GM23338 (cell line): ENCODE measurements around the gene TACC3. TPM values are rescaled to one million over a fixed set of nuclear protein-coding genes. Genes with fewer than 3 reads are reported as not detected.

Source experiments
- ATAC-seq: fragments of 200-7000 bp; cut with Tn5 transposase; 3 replicates; pipeline ENCODE4 v1.9.1; 2020
- DNase-seq: peaks from one replicate; pipeline ENCODE4 v3.0.0-alpha.2; 2015; ENCODE audit warnings: low spot score
- H2AFZ ChIP-seq: fragments of 200-600 bp; sonication (generic); 2 replicates; pipeline ENCODE4 v1.8.0; 2016; ENCODE audit warnings: antibody characterized with exemption, mild to moderate bottlenecking, moderate library complexity
- H3F3A ChIP-seq: fragments of 200-600 bp; sonication (generic); replicated peaks from 2 replicates; pipeline ENCODE4 v1.8.0; 2017; ENCODE audit warnings: antibody characterized with exemption, mixed run types, low read depth
- H3K27ac ChIP-seq: fragments of 200-600 bp; sonication (generic); 2 replicates; pipeline ENCODE4 v1.6.1; 2016; ENCODE audit warnings: low read depth
- H3K27me3 ChIP-seq: fragments of 200-600 bp; sonication (generic); 2 replicates; pipeline ENCODE4 v1.8.0; 2016; ENCODE audit warnings: mild to moderate bottlenecking, mixed run types, moderate library complexity; ENCODE audit not compliant: insufficient read depth
- H3K36me3 ChIP-seq: fragments of 200-600 bp; sonication (generic); 2 replicates; pipeline ENCODE4 v1.8.0; 2016; ENCODE audit warnings: mild to moderate bottlenecking; ENCODE audit not compliant: insufficient read depth
- H3K4me1 ChIP-seq: fragments of 200-600 bp; sonication (generic); 2 replicates; pipeline ENCODE4 v1.8.0; 2016; ENCODE audit warnings: mild to moderate bottlenecking, moderate library complexity; ENCODE audit not compliant: insufficient read depth
- H3K4me2 ChIP-seq: fragments of 200-600 bp; sonication (generic); 2 replicates; pipeline ENCODE4 v1.7.1; 2017; ENCODE audit warnings: mixed run types
- H3K4me3 ChIP-seq: fragments of 200-600 bp; sonication (generic); 2 replicates; pipeline ENCODE4 v1.6.1; 2016; ENCODE audit warnings: mixed run types
- H3K79me2 ChIP-seq: fragments of 200-600 bp; sonication (generic); replicated peaks from 2 replicates; pipeline ENCODE4 v1.8.0; 2017; ENCODE audit warnings: mild to moderate bottlenecking; ENCODE audit not compliant: insufficient read depth
- H3K9me2 ChIP-seq: fragments of 200-600 bp; sonication (generic); 2 replicates; pipeline ENCODE4 v1.8.0; 2017; ENCODE audit not compliant: insufficient read depth
- H4K20me1 ChIP-seq: fragments of 200-600 bp; sonication (generic); replicated peaks from 2 replicates; pipeline ENCODE4 v1.8.0; 2017; ENCODE audit warnings: mild to moderate bottlenecking; ENCODE audit not compliant: insufficient read depth
- H3K27ac Mint-ChIP-seq: 2 replicates; pipeline ENCODE4 v1.8.0; 2020; ENCODE audit warnings: inconsistent platforms, mild to moderate bottlenecking, moderate library complexity, mixed read lengths
- H3K27me3 Mint-ChIP-seq: 3 replicates; pipeline ENCODE4 v1.8.0; 2022; ENCODE audit warnings: low read depth, mild to moderate bottlenecking, moderate library complexity, mixed read lengths, inconsistent platforms; ENCODE audit not compliant: insufficient read depth, poor library complexity
- H3K36me3 Mint-ChIP-seq: 3 replicates; pipeline ENCODE4 v1.8.0; 2021; ENCODE audit warnings: low read depth, mild to moderate bottlenecking, inconsistent platforms, moderate library complexity, mixed read lengths
- H3K4me1 Mint-ChIP-seq: 3 replicates; pipeline ENCODE4 v1.8.0; 2020; ENCODE audit warnings: mild to moderate bottlenecking, inconsistent platforms, mixed read lengths
- H3K4me3 Mint-ChIP-seq: 3 replicates; pipeline ENCODE4 v1.8.0; 2021; ENCODE audit warnings: moderate library complexity, mild to moderate bottlenecking, inconsistent platforms, mixed read lengths
- H3K9me3 Mint-ChIP-seq: 3 replicates; pipeline ENCODE4 v1.8.0; 2020; ENCODE audit warnings: moderate library complexity, mild to moderate bottlenecking, inconsistent platforms, mixed read lengths
- CTCF ChIP-seq, 2 experiments: fragments of 200-600 bp in 1 of 2; sonication (generic) in 1 of 2; conservative IDR thresholded peaks; 2 replicates each; pipeline versions ENCODE4 v1.5.1 to v1.6.1; 2016 to 2017; ENCODE audit warnings: antibody characterized with exemption in 2 of 2, low read depth in 2 of 2, mild to moderate bottlenecking in 2 of 2, moderate library complexity in 1 of 2
- EZH2 ChIP-seq: fragments of 200-600 bp; sonication (generic); IDR thresholded peaks from one replicate; pipeline ENCODE4 v1.8.0; 2017; ENCODE audit warnings: antibody characterized with exemption, mild to moderate bottlenecking, low read depth; ENCODE audit not compliant: unreplicated experiment
- JUNB ChIP-seq: IDR thresholded peaks from one replicate; pipeline ENCODE4 v1.6.1; 2016; ENCODE audit warnings: antibody characterized with exemption; ENCODE audit not compliant: unreplicated experiment
- NANOG ChIP-seq: IDR thresholded peaks from 2 replicates; pipeline ENCODE4 v1.6.1; 2016; ENCODE audit warnings: antibody characterized with exemption, borderline replicate concordance
- ZNF114 ChIP-seq: fragments of 250-450 bp; sonication (Bioruptor Pico); IDR thresholded peaks from 2 replicates; pipeline ENCODE4 v1.5.0; 2020; ENCODE audit warnings: mild to moderate bottlenecking, moderate library complexity
- ZNF331 ChIP-seq: fragments of 250-450 bp; sonication (Bioruptor Pico); IDR thresholded peaks from 2 replicates; pipeline ENCODE4 v1.5.0; 2020; ENCODE audit warnings: low read depth, mild to moderate bottlenecking, moderate library complexity
- ZNF462 ChIP-seq: fragments of 250-450 bp; sonication (Bioruptor Pico); IDR thresholded peaks from 2 replicates; pipeline ENCODE4 v1.5.0; 2020; ENCODE audit warnings: mild to moderate bottlenecking, moderate library complexity
- polyA plus RNA-seq: library from polyadenylated mRNA; unstranded; fragments of >200 nt; fragmentation: Nextera tagmentation; extraction: Ambion mirVana; gene quantifications from 2 replicates; pipeline ENCODE4 v1.2.1, GENCODE V29; 2016
- total RNA-seq: library from RNA; depleted of rRNA; stranded (reverse); fragments of >200 nt; shearing (Covaris generic); gene quantifications from 2 replicates; pipeline ENCODE4 v1.2.3, GENCODE V29; 2014

Gene TACC3
- total and polyA plus RNA-seq, 2 experiments from 2014 or later, result 120 TPM

- TF ChIP-seq ZNF462 (no peak), NANOG (no peak), ZNF331 (CRISPR knock-in tag) (no peak), JUNB (no peak)
Observed at GRCh38 chr4:1788254-1788973, 67.1 kb downstream of the TACC3 start (continued).

GRCh38 chr4:1789552-1789951 lies 68.2 kb downstream of the TACC3 start:
- Histone ChIP-seq H4K20me1 (no peaks in the 10 kb centered on the region), H3K4me3 (no peak overlapping the region), H3K36me3 (no peaks in the 10 kb centered on the region), H3K4me1 (0 out of 2 replicates have a peak, but pooled peaks cover 4% of the 10 kb centered on the region), H3K27me3 (peaks cover 36% of the 10 kb centered on the region), H3K9me2 (no peaks in the 10 kb centered on the region), H3K27ac (no peak overlapping the region), H2AFZ (no peak overlapping the region), H3K79me2 (no peaks in the 10 kb centered on the region), H3K4me2 (no peak overlapping the region), H3F3A (no peaks in the 10 kb centered on the region)
- H3K4me3 Mint-ChIP-seq, result no peak overlapping the region
- peaks cover 2% of the 10 kb centered on the region; the same call in 2 of the 3 replicates for H3K4me1 Mint-ChIP-seq
- H3K27me3 Mint-ChIP-seq, result peaks cover 27% of the 10 kb centered on the region
- no peaks in the 10 kb centered on the region for H3K36me3 Mint-ChIP-seq
- H3K9me3 Mint-ChIP-seq, result no peaks in the 10 kb centered on the region
- DNase-seq (no peak), ATAC-seq (no peak)
- H3K27ac Mint-ChIP-seq, result no peak overlapping the region
- TF ChIP-seq NANOG (no peak), ZNF331 (CRISPR knock-in tag) (no peak), EZH2 (no peak), ZNF114 (CRISPR knock-in tag) (no peak), CTCF (conservative IDR thresholded peaks at IDR 0.05; ENCODE audit: low read depth in 2 of 2) (no peak)
